CD4-positive, alpha-beta T cell (primary cell): ENCODE results near the gene PDE4B. TPM values are rescaled to one million over a fixed set of nuclear protein-coding genes. Genes with fewer than 3 reads are reported as not detected.

Experiments
- ATAC-seq: fragments of 200-7000 bp; cut with Tn5 transposase; one replicate; pipeline ENCODE4 v1.10.0; 2022; ENCODE audit warnings: mild to moderate bottlenecking; ENCODE audit not compliant: poor library complexity
- CTCF ChIA-PET: fragments of 350-600 bp; sonication (Branson Sonifier 250); formaldehyde crosslinking; loops from one replicate; lab custom pipeline; 2021; ENCODE audit warnings: antibody characterized with exemption, inconsistent platforms; lab: Charles Lee
- POLR2A ChIA-PET: fragments of 350-600 bp; sonication (Branson Sonifier 250); formaldehyde crosslinking; loops from one replicate; lab custom pipeline; 2021; ENCODE audit warnings: antibody characterized with exemption, inconsistent platforms; lab: Charles Lee
- DNase-seq, 14 experiments: peaks; one replicate each; pipeline ENCODE4 v3.0.0-alpha.2; 2013 to 2020; ENCODE audit warnings: mixed read lengths in 2 of 14
- H3K27ac ChIP-seq, 2 donors: one replicate each; pipeline versions ENCODE4 v1.5.1 to v1.7.0; 2013; ENCODE audit warnings: low read length in 2 of 2, low read depth in 1 of 2, mild to moderate bottlenecking in 1 of 2
- H3K27me3 ChIP-seq, 2 experiments: 1 replicate in 1 of 2; 2 replicates in 1 of 2; pipeline versions ENCODE4 v1.6.1 to v1.7.0; 2013; ENCODE audit warnings: low read length in 2 of 2, control low read depth in 1 of 2, mild to moderate bottlenecking in 1 of 2, moderate library complexity in 1 of 2; ENCODE audit not compliant: insufficient read depth in 2 of 2, control insufficient read depth in 1 of 2
- H3K36me3 ChIP-seq: one replicate; pipeline ENCODE4 v1.6.1; 2013; ENCODE audit warnings: low read length, control low read depth; ENCODE audit not compliant: insufficient read depth
- H3K4me1 ChIP-seq: one replicate; pipeline ENCODE4 v1.6.1; 2013; ENCODE audit warnings: low read length, control low read depth; ENCODE audit not compliant: insufficient read depth
- H3K4me3 ChIP-seq: one replicate; pipeline ENCODE4 v1.5.1; 2013; ENCODE audit warnings: mild to moderate bottlenecking, low read length, moderate library complexity
- H3K9me3 ChIP-seq, 2 experiments: 1 replicate in 1 of 2; 2 replicates in 1 of 2; pipeline versions ENCODE4 v1.6.1 to v1.7.0; 2013; ENCODE audit warnings: low read length in 2 of 2, mild to moderate bottlenecking in 2 of 2, control low read depth in 1 of 2, moderate library complexity in 1 of 2; ENCODE audit not compliant: control insufficient read depth in 1 of 2, insufficient read depth in 1 of 2
- H3K27ac Mint-ChIP-seq: one replicate; pipeline ENCODE4 v1.8.0; 2020; ENCODE audit warnings: mixed read lengths
- H3K27me3 Mint-ChIP-seq: one replicate; pipeline ENCODE4 v1.8.0; 2021; ENCODE audit warnings: mixed read lengths
- H3K36me3 Mint-ChIP-seq: one replicate; pipeline ENCODE4 v1.8.0; 2021; ENCODE audit warnings: low read depth, mixed read lengths
- H3K4me1 Mint-ChIP-seq: one replicate; pipeline ENCODE4 v1.8.0; 2021; ENCODE audit warnings: low read depth, mixed read lengths
- H3K4me3 Mint-ChIP-seq: one replicate; pipeline ENCODE4 v1.8.0; 2020; ENCODE audit warnings: mild to moderate bottlenecking, mixed read lengths
- H3K9me3 Mint-ChIP-seq: one replicate; pipeline ENCODE4 v1.8.0; 2020; ENCODE audit warnings: mixed read lengths
- CTCF ChIP-seq: fragments of 200-600 bp; IDR thresholded peaks from one replicate; pipeline ENCODE4 v1.8.0; 2022; ENCODE audit warnings: antibody characterized with exemption, mild to moderate bottlenecking
- intact Hi-C, 2 experiments: fragments of 100-400 bp; cut with DNase I in 1 of 2; cut with micrococcal nuclease in 1 of 2; formaldehyde crosslinking; loops; one replicate each; pipeline versions ENCODE4 v1.15.1 to v1.9.0; 2023 to 2025; cut with DNase I, micrococcal nuclease
- total RNA-seq, 174 experiments: library from RNA in 2 of 174; stranded (reverse) in 2 of 174; gene quantifications; one replicate each; pipeline ENCODE4 v1.2.3 and lab custom pipeline; 2021 to 2026

Gene PDE4B
- total RNA-seq, 2 experiments from 2014 or later = 155 to 159 TPM

DNA sequence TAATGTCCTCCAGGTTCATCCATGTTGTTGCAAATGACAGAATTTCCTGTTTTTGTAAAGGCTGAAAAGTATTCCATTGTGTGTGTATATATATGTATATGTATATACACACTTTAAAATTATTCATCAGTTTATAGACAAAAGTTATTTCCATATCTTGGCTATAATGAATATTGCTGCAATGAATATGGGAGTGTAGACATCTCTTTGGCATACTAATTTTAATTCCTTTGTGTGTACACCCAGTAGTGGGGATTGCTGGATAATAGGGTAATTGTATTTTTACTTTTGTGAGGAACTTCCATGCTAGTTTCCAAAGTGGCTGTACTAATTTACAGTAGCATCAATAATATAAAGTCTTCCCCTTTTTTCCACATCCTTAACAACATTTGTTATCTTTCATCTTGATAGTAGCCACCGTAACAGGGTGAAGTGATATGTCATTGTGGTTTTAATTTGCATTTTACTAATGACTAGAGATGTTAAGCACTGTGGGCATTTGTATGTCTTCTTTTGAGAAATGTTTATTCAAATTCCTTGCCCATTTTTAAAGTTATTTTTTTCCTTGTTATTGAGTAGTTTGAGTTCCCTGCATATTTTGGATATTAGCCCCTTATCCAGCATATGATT is 243.0 kb downstream of the PDE4B start:
- ChIA-PET POLR2A (interaction anchor here (0.7 kb wide), 1 partner anchor 50 kb away, joined by 3 read pairs; no protein-coding TSS in a partner anchor), CTCF (no interaction called here)
- H3K4me3 Mint-ChIP-seq = no peak overlapping the region
- H3K9me3 Mint-ChIP-seq = no peaks in the 10 kb centered on the region
- no peak overlapping the region for H3K27ac Mint-ChIP-seq
- Histone ChIP-seq H3K4me1 (no peaks in the 10 kb centered on the region), H3K27me3 (peaks cover 0 to 2% of the 10 kb centered on the region in 2 experiments), H3K27ac (no peak overlapping the region), H3K36me3 (no peaks in the 10 kb centered on the region), H3K9me3 (peaks cover 0 to 2% of the 10 kb centered on the region in 2 experiments), H3K4me3 (no peak overlapping the region)
- no peak for DNase-seq
- H3K36me3 Mint-ChIP-seq = no peaks in the 10 kb centered on the region
- intact Hi-C loops = no loop called here
- no peak for ATAC-seq
- H3K27me3 Mint-ChIP-seq = peaks cover 41% of the 10 kb centered on the region
- TF ChIP-seq CTCF = no peak
- H3K4me1 Mint-ChIP-seq = no peaks in the 10 kb centered on the region

DNA sequence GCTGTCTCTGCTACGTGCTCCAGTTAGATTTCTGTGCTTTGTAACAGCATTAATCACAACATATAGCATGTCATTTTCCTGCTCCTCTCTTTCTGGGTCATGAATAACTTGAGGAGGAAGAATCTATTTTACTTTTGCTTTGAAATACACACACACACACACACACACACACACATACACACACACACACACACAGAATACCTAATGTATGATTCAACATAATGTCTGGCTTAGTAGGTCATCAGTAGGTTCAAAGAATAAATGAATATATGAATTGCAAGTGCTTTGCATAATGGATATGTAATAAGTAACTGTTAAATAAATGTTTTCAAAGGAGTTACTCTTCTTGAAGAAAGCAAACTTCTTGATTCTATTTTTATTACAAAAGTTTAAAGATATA is 249.0 kb downstream of the PDE4B start:
- H3K36me3 Mint-ChIP-seq = no peaks in the 10 kb centered on the region
- H3K4me3 ChIP-seq = no peak overlapping the region
- H3K4me3 Mint-ChIP-seq = no peak overlapping the region
- peaks cover 31% of the 10 kb centered on the region for H3K27me3 Mint-ChIP-seq
- ATAC-seq (no peak), DNase-seq (no peak)
- no peaks in the 10 kb centered on the region for H3K4me1 ChIP-seq
- no peaks in the 10 kb centered on the region for H3K36me3 ChIP-seq
- H3K4me1 Mint-ChIP-seq = no peaks in the 10 kb centered on the region
- no peaks in the 10 kb centered on the region for H3K9me3 ChIP-seq
- no peak for TF ChIP-seq CTCF
- ChIA-PET POLR2A (no interaction called here), CTCF (no interaction called here)
- no peak overlapping the region for H3K27ac Mint-ChIP-seq
- H3K27me3 ChIP-seq = peaks cover 0 to 10% of the 10 kb centered on the region in 2 experiments
- intact Hi-C loops = no loop called here
- H3K9me3 Mint-ChIP-seq = no peaks in the 10 kb centered on the region
- no peak overlapping the region for H3K27ac ChIP-seq

- POLR2A ChIA-PET = no interaction called here
- Mint-ChIP-seq H3K27me3 (peaks cover 35% of the 10 kb centered on the region), H3K27ac (no peak overlapping the region), H3K36me3 (no peaks in the 10 kb centered on the region), H3K4me1 (no peaks in the 10 kb centered on the region), H3K4me3 (no peak overlapping the region), H3K9me3 (no peaks in the 10 kb centered on the region)
- H3K27ac ChIP-seq = no peak overlapping the region
- intact Hi-C loops = no loop called here
- no peak for TF ChIP-seq CTCF
- CTCF ChIA-PET = no interaction called here
- no peaks in the 10 kb centered on the region for H3K4me1 ChIP-seq
- no peaks in the 10 kb centered on the region for H3K36me3 ChIP-seq
- H3K4me3 ChIP-seq = no peak overlapping the region
- ATAC-seq (no peak), DNase-seq (no peak)
- H3K27me3 ChIP-seq = peaks cover 0 to 10% of the 10 kb centered on the region in 2 experiments
- H3K9me3 ChIP-seq = no peaks in the 10 kb centered on the region
These were observed 250.5 kb downstream of the PDE4B start for GRCh38 chr1:66043186-66043585.
